GM21423 (cell line): ENCODE data around the gene GATAD1.
"Not testable (repeated sequence)": the region's sequence is repeated elsewhere in the genome, so short reads cannot be mapped to it uniquely, and the experiment has no call there.

Experiments used
- ATAC-seq: cut with Tn5 transposase; IDR thresholded peaks from one replicate; pipeline ENCODE4 v1.9.1; 2021; ENCODE audit warnings: mild to moderate bottlenecking, moderate library complexity; ENCODE audit not compliant: unreplicated experiment

GATAD1 gene

DNA sequence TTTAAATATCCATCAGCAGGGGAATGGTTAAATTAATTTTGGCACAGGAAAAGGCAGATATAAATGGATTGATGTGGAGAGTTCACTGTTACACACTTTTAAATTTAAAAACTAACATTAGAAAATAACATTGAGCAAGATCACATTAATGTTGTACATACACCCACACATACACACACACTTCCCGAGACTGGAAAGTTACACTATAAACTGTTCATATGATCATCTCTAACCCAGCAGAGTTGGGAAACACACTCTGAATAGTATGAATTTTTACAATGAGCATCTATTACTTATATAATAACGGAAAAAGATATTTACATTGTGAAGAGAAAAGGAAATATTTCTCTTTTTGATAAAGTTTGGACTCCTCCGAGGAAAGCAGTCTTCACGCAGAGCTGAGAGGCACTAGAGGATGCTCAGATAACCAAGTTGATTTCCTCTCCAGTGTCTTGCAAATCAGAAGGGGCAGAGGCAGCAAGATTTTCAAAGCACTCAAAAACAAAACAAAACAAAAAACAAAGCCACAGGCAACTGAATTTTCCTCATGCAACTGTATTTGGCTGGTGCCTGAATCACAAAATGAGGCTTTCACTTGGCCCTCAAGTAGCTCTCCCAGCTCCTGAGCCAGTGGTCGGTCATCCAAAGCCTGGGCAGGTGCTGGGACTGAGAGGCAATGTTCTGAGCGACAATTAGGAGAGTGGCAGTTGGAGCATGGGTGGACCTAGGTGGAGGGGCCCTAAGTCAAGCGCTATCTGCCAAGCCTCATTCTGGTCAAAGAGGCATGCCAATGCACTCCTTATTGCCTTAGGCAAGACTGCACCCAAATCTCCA lies 10.5 kb upstream of the GATAD1 start:
- no peak for ATAC-seq

DNA sequence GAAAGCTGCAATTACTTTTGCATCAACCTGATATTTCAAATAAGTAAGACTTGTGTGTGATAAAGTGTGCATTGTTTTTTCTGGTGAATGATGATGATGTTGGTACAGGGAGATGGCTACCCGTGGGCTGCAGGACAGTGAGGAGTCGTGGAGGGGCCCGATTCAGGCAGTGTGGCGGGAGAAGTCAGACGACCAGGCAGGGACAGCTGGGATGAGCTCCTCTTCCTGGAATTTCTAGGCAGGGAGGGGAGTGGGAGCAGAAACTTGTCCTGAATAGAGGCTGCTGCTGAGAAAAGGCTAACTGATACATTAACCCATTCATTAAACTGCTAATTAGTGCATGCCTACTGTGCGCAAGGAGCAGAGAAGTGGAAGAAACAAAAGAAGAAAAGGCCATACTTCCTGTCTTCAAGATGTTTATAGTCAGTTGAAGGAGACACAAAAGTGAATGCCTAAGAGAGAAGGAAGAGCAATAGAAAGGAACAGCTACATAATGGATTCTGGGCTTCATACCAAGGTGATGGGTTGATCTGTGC lies 9.3 kb upstream of the GATAD1 start:
- ATAC-seq, result no peak

DNA sequence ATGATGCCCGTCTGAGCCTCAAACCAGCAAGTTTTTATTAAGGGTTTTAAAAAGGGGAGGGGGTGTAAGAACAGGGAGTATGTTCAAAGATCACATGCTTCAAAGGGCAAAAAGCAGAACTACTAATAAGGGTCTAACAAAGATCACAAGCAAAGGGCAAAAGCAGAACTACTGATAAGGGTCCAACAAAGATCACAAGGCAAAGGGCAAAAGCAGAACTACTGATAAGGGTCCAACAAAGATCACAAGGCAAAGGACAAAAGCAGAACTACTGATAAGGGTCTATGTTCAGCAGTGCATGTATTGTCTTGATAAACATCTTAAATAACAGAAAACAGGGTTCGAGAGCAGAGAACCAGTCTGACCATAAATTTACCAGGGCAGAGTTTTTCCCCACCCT lies 4.6 kb upstream of the GATAD1 start:
- not testable (repeated sequence) for ATAC-seq

DNA sequence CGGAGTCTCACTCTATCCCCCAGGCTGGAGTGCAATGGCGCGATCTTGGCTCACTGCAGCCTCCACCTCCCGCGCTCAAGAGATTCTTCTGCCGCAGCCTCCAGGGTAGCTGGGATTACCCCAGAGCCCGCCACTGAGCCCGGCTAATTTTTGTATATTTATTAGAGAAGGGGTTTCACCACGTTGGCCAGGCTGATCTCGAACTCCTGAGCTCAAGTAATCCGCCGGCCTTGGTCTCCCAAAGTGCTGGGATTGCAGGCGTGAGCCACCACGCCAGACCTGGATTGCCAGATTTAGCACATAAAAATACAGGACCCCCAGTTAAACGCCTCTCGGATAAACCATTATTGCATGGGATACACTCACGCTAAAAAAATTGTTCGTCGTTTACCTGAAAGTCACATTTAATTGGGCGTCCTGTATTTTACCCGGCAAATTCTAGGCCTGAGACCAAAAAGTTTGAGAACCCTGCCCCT lies 375 bp upstream of the GATAD1 start:
- ATAC-seq, result no peak

DNA sequence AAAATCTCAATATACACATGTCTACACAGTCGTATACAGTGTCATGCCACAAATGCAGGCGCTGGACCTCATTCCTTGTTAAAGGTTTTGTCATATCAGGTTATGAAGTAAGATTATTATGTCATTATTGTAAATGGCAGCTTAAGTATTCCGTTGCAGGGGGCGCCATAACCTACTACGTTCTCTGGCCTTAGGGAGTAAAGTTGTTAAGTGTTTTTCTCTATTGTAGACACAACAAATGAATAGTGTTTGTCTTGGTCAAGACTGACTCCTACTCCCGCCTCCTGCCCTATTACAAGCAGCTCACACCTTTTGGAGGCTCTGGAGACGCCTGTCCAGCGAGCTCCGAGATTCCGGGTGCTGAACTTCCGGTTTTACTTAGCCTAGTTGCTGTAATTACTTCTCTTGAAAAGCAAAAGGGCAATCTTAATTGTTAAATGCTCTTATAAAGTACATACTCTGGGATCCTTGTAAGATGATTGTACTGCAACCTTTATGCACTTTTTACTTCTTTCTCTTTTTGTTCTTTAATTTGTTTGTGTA lies 994 bp downstream of the GATAD1 start:
- ATAC-seq, result peak; percentile 29

DNA sequence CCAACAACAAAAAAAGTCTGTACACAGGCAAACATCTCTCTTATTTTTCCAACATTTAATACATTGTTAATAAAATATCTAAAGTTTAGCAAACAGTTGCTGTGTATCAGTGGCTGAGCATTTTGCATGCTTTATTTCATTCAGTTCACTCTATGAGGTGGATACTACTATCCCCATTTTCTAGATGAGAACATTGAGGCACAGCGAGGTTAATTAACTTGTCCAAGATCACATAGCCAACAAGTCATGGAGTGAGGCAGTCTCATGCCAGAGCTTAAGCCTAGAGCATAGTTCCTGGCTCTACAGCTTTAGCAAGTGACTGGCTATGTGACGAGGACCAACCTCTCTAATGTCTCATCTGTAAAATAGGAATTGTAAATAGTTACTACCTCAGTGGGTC lies 4.4 kb downstream of the GATAD1 start:
- ATAC-seq, result no peak

DNA sequence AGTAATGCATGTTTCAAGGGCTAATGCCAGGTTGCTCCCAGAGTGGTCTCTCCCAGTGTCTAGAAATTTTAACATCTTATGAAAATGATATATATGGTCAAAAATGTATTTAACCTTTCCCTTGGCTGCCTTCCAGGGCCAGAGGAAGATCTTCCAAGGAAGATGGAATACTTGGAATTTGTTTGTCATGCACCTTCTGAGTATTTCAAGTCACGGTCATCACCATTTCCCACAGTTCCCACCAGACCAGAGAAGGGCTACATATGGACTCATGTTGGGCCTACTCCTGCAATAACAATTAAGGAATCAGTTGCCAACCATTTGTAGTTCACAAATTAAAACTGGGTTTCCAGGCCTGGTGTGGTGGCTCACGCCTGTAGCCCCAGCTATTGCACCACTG lies 9.0 kb downstream of the GATAD1 start:
- no peak for ATAC-seq

DNA sequence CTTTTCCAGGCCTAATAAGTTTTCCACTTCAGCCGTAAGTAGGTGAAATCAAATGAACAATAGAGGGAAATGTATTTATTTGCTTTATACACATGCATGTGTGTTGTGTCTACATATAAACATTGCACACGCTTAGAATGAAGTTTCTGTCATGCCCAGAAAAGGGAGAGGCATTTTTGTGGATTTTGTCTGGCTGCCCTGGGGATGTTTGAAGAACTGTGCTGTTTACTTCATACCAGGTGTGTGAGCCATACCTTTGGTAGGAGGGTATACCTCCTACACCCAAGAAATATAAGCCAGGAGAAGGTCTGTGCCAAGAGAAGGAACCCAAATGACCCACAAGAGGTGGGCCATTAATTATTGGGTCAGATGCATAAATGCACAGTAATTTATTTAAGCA lies 12.8 kb downstream of the GATAD1 start:
- no peak for ATAC-seq

DNA sequence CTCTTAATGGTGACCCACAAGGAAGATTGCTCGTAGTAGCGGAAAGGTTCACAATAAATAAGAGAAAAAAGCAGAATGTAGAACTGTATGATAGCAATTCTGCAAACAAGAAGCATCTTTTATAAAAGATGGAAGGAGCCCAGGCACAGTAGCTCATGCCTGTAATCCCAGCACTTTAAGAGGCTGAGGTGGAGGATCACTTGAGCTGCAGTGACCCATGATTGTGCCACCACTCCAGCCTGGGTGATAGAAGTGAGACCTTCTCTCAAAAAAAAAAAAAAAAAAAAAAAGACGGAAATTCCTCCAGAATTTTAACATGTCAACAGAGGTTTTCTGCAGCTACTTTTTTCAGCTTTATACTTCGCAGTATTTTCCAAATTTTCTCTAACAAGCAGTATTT lies 13.2 kb downstream of the GATAD1 start:
- no peak for ATAC-seq

DNA sequence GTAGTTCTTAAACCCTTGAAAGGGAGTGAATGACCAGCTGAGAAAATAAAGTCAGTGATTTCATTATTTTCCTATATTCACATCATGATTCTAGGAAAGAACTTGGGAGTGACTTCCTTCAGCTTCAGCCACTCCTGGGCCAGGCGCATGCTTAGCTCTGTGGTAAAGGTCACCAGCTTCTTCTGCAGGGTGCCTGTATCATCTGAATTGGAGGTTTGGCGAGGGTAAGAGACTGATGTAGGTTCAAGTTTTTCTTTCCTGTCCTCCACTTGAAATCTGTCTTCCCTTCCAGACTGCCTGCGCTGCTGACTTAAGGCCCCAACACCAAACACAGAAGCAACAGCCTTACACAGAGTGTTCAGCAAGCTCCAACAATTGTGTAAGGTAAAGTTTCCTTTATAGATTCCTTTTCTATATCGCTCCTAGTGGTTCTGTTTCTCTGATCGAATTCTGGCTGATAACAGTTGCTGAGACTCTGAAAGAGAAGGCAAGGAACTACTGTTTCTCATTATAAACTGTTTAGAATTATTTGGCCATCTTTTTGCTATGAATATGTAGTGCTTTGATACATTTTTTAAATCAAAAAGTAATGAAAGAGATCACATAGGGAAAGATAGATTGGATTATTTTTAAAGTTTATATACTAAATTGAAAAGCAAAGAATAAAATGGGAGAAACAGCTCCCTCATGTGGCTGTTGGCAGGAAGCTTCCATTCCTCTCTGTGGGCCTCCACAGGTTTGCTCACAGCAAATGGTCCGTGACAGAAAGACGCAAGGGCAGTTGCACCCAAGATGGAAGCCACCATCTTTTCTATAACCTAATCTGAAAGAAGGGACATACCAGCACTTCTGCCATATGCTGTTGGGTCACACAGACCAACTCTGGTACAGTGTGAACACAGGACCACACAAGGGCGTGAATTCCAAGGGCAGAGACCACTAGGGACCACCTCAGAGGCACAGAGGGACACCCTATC lies 14.0 kb downstream of the GATAD1 start:
- peak; percentile 65 for ATAC-seq

DNA sequence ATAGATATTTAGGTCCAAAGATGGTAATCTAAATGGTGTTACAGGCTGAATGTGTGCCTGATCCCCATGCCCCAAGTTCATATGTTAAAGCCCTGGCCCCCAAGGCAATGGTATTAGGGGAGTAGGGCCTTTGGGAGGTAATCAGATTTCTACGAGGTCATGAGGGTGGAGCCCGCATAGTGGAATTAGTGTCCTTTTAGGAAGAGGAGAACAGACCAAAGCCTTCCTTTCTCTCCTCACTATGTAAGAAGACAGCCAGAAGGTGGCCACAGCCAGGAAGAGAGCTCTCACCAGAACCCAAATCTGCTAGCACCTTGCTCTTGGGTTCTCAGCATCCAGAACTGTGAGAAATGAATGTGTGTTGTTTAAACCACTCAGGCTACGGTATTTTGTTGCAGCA lies 15.3 kb downstream of the GATAD1 start:
- ATAC-seq, result no peak

DNA sequence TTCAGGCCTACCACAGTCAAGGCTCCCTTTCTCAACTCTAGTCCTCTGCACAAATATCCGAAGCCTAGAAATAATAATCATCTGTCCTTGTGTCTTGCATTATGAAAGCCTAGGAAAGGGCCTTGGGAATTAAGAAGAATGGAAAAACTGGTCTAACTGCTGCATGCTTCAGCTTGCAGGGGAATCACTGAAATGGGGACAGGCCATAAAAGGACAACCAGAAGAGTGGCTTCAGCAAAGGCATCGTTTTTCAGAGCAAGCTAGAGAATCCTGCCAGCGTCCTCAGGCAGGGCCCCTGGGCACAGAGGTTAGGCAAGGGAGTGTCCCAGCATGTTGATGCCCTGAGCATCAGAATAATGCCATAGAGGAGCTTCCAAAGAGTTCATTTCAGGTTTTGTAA lies 17.2 kb downstream of the GATAD1 start:
- no peak for ATAC-seq

DNA sequence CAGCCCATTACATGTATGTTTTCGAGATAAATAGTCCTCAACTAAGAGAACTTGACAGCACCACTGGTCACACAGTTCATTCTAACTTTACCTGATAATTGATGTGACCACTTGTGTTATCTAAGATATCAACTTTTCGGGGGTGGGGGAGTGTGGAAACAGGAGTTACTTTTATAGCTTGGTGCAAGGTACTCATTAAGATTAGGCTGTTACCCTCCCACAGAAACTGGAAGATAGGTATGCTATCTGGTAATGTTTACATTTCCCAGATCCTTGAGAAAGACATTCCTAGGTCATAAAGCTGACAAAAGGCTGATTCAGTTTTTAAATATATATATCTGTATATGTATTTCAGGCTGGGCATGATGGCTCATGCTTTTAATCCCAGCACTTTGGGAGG lies 19.4 kb downstream of the GATAD1 start:
- ATAC-seq, result no peak

DNA sequence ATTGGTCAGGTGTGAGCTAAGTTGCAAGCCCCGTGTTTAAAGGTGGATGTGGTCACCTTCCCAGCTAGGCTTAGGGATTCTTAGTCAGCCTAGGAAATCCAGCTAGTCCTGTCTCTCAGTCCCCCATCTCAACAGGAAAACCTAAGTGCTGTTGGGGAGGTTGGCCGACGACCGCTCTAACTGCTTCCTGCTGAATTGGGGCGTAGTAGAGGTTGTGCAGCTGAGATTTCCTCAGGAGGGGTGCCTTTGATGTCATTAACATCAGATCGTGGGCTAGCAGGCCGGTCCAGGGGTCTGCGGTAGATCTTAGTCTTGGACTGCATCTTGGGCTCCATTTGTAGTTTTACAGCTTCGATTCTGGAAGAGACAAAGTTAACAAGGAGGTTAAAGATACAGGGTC lies 21.3 kb downstream of the GATAD1 start:
- ATAC-seq, result not testable (repeated sequence)

DNA sequence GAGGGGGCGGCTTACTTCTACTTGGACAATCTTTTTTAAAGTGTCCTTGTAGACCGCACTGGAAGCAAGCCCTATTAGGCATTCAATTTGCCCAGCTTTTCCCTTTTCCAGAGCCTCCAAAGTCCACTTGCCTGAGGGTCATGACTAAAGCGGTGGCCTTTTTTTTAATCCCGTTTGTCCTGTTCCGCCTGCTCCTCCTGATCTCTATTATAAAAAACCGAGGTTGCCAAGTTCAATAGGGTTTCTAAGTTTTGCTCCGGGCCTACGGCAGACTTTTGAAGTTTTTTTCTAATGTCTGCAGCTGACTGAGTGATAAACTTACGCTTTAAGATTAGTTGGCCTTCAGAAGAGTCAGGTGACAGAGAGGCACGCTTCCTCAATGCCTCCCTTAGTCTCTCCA lies 26.7 kb downstream of the GATAD1 start:
- ATAC-seq, result not testable (repeated sequence)

DNA sequence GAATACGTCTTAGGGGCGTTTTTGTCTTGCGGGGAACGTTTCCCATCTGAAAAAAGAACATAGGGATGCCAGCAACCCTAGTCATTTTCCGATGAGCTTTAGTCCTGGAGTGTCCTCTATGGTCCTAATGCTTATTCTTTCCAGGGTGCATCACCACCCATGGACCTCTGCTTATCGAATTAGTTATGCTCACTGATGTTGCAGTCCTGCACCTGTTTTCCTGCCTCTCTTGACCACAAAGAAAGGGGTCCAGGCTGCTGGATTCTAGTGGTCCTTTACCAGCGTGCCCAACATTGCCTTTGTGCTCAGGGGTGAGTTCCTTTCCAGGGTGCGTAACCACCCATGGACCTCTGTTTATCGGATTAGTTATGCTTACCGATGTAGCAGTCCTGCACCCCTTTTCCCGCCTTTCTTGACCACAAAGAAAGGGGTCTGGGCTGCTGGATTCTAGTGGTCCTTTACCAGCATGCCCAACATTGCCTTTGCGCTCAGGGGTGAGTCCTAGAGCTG lies 28.0 kb downstream of the GATAD1 start:
- not testable (repeated sequence) for ATAC-seq

DNA sequence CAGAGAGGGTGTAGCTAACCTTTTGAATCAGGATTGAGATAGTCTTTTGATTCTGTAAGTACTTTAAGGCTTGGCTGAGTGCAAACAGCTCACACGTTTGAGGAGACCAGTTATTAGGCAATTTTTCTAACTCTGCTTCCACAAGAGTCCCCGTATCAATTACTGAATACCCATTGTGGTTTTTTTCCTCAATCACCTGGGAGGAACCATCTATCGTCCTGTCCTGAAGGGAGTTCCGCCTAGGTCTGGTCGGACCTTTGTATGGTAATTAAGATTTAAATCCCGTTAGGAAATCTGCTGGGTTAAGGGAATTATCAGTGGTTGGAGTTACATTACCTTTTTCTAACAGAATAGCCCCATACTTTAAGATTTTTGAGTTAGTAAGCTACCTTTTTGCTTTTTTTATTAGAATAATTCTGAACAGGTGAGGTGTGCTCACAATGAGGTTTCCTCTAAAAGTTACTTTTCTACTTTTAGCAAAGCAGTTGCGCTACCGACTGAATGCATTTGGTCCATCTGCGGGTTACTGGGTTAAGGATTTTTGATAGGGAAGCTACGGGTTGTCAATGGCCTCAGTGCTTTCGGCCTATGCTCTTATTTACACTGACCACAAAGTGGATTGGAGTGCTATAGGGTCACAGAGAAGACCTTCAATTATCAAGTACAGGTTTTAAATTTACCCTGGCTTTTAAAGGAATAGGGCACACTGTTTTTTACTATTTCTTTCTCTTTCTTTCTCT lies 28.7 kb downstream of the GATAD1 start:
- not testable (repeated sequence) for ATAC-seq

DNA sequence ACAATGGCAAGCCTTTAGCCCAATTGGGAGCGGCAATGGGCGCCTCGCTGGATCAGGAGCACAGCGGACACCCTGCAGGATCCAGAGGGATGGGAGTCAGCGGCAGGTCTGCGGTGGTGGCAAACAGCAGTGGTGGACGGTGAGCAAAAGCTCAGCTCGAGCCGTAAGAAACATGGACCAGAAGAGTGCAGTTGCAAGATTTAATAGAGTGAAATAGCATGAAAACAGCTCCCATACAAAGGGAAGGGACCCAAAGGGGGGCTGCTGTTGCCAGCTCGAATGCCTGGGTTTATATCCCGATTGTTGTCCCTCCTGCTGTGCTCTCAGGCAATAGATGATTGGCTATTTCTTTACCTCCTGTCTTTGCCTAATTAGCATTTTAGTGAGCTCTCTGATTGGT lies 30.4 kb downstream of the GATAD1 start, which contains the start of gene ERVW-1:
Gene ERVW-1 (minus strand): TSS at position 266 of the 400 bp plus-strand sequence. CDS start 7,565 bp downstream, outside the sequence.
- not testable (repeated sequence) for ATAC-seq

DNA sequence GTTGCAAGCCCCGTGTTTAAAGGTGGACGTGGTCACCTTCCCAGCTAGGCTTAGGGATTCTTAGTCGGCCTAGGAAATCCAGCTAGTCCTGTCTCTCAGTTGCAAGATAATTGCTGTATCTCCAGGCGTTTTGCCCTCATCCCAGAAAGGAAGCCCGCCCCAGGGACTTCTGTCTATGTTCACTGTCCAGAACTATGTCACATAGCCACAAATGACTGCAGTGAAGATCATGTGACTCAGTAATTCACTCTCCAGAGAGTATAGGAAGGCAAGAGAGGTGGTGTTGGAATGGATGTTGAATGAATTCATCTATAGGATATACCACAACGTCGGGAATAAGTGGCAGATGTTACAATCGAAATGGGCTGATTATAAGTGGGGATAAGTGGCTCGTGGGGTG lies 30.8 kb downstream of the GATAD1 start:
- no peak for ATAC-seq

DNA sequence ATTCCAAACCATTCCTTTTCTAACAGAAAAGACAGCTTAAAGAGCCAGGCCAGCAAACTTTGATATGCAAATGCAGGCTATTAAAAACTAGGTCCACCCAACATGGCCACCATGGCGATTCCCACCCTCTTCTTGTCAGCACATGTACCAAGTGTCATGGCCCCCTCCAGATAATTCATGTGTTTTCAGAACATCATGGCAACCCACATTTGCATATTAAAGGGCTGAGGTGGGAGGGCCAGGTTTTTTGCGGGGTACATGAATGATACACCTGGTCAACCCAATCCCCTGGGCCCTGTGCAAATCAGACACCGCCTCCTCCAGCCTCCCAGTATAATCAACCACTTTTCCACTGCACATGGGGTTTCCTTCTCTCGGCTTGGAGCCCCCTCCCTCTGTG lies 31.4 kb downstream of the GATAD1 start:
- no peak for ATAC-seq
